GM15510 (cell line): Measurements from ENCODE around the gene ARID1A.

ENCODE experiments used
- POLR2A ChIP-seq: IDR thresholded peaks from 3 replicates; pipeline ENCODE4 v1.6.1; 2011; ENCODE audit warnings: borderline replicate concordance; ENCODE audit not compliant: insufficient read length; ENCODE audit errors: extremely low read depth

The ARID1A gene

GRCh38 chr1:26799479-26800142 lies 103.8 kb downstream of the ARID1A start:
- TF ChIP-seq POLR2A, result no peak

GRCh38 chr1:26811057-26811456 lies 115.2 kb downstream of the ARID1A start:
- no peak for TF ChIP-seq POLR2A

DNA sequence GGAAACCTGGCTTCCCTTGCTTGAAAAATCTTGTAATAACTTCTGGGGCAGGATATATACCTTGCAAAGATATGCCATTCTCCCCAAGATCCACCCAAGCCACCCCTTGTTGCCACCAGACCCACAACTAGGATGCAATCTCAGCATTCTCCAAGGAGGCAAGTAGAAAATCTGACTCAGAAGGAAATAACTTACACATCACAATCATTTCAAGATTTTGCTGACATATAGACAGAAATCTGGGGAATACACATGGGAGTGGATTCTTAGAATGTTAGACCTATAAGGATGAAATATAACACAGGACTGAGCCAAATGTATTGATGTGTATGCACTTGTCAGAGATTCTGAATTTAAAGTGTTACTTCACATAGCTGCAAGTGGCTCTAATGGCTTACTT lies 115.9 kb downstream of the ARID1A start:
- no peak for TF ChIP-seq POLR2A

- no peak for TF ChIP-seq POLR2A
Observed at GRCh38 chr1:26814377-26814776, 118.6 kb downstream of the ARID1A start.

DNA sequence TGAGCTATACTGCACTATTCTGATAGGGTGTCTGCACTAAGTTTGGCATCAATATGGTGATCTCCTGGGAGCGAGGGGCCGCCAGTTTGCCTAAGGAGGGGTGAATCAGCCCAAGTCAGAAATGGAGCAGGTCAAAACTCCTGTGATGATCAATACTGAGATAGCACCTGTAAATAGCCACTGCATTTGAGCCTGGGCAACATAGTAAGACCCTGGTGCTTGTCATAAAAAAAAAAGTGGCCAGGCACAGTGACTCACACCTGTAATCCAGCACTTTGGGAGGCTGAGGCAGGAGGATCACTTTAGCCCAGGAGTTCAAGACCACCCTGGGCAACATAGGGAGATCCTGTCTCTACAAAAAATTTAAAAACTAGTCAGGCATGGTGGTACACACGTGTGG lies 119.1 kb downstream of the ARID1A start:
- TF ChIP-seq POLR2A, result no peak

DNA sequence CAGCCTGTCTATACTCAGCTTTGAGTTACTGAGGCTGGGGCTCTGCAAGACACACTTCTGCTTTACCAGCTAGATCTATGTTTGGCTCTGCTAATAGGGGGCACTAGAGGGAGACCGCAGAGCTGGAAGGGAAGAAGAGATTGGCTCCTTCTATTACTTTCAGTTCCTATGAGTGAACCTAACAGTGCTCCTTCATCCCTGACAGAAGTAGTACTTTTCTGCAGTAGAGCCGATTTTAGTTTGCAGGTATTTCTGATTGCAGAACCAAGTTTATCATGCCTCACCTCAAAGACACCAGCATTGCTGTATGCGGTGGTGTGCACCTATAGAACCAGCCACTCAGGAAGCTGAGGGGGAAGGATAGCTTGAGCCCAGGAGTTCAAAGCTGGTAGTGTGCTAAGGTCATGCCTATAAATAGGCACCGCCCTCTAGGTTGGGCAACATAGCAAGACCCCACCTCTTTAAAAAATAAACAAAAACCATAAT lies 125.0 kb downstream of the ARID1A start:
- no peak for TF ChIP-seq POLR2A

DNA sequence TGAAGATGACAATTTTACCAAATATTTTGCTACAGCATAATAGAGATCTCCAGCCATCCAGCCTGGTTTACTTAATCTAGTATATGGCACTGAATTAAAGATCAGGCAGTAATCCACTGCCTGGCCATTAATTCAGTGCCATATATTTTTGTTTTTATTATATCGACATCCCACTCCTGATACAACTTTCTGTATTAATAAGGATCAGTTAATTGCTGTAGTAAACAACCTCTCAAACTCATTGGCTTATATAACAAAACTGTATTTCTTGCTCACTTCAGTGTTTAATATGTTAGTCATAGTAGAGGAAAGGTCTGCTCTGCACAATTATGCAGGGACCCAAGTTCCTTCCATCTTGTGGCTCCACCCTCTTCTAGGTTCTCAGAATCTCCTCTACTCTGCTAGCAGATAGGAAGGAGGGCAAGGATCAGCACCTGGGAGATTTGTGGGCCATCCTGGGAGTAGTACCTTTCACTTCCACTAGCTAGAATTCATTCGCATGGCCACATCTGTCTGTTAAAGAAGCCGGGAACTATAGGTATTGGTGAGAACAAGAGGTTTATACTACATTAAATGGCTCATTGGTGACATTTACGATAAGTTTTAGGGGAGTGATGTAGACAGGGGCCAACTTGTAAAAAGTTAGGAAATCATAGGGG lies 127.1 kb downstream of the ARID1A start:
- no peak for TF ChIP-seq POLR2A

GRCh38 chr1:26824731-26825130 lies 128.9 kb downstream of the ARID1A start:
- no peak for TF ChIP-seq POLR2A

DNA sequence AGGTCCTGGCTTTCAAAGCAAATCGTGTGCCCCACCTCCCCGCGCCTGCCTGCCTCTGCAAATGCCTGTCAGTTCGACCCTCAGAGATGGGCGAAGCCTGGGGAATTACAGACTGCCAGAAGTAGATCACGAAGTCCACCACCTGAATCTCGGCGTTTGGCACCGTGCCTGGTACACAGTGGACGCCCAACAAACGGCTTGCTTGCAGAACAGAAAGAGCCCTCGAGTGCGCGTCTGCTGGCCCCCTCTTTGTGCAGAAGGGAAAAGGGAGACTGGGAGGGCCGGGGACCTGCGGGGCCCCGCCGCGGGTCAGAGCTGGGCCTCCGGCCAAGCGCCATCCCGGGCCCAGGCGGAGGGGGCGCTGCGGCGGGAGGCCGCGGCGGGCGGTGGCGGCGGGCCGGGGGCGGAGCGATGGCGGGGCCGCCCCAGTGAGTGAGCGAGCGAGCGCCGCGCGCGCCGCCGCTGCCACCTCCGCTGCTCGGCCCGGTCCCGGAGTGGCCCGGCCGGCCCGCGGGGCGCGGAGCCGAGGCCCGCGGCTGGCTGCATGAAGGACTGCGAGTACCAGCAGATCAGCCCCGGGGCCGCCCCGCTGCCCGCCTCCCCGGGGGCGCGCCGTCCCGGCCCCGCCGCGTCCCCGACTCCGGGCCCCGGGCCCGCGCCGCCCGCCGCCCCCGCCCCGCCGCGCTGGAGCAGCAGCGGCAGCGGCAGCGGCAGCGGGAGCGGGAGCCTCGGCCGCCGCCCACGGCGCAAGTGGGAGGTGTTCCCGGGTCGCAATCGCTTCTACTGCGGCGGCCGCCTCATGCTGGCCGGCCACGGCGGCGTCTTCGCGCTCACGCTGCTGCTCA lies 130.7 kb downstream of the ARID1A start, which contains the start of gene ZDHHC18:
Gene ZDHHC18, plus strand, starts transcription at position 428 of the 845 bp plus-strand sequence. Its CDS starts 117 bp downstream, at position 545.
- TF ChIP-seq POLR2A, result peak; percentile 76

DNA sequence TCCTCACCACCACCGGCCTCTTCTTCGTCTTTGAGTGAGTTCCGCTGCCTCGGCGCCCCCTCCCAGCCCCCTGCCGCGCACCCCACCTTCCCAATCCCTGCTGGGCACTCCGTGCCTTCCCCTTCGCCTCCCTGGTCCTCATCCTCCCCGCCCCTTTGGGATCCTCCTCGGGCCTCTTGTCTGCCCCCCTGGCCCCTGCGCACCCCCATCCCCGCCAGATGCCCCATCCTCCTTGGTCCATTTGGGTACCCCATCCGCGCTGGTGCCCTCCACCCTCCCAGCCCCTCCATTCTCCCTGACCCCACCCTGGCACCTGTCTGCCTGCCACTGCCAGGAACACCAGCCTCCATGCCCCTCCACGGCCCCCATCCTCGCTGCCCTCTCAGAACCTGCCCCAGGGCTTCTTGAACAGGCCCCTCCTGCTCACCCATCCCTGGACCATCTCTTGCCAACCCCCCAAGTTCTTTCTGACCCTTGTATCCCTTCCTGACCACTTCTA lies 131.3 kb downstream of the ARID1A start:
- TF ChIP-seq POLR2A, result no peak

GRCh38 chr1:26827663-26828062 lies 131.8 kb downstream of the ARID1A start:
- no peak for TF ChIP-seq POLR2A

GRCh38 chr1:26828411-26828991 lies 132.7 kb downstream of the ARID1A start:
- no peak for TF ChIP-seq POLR2A

- no peak for TF ChIP-seq POLR2A
Observed at GRCh38 chr1:26829184-26829911, 133.5 kb downstream of the ARID1A start.

GRCh38 chr1:26831059-26831458 lies 135.2 kb downstream of the ARID1A start:
- no peak for TF ChIP-seq POLR2A
